K562 (cell line): ENCODE results near the gene C18orf32. TPM values are rescaled to one million over a fixed set of nuclear protein-coding genes. Genes with fewer than 3 reads are reported as not detected.

Experiments used
- AFF4 ChIP-seq: sonication (generic); formaldehyde crosslinking; IDR thresholded peaks from 2 replicates; pipeline ENCODE4 v1.8.0; 2023; ENCODE audit warnings: mild to moderate bottlenecking, missing genetic modification reagents
- CREB1 ChIP-seq, 2 experiments: sonication (generic) in 1 of 2; formaldehyde crosslinking in 1 of 2; IDR thresholded peaks; 2 replicates each; pipeline versions ENCODE4 v1.6.1 to v1.8.0; 2012 to 2022; ENCODE audit warnings: inconsistent platforms in 1 of 2, mild to moderate bottlenecking in 1 of 2, missing genetic modification reagents in 1 of 2, moderate library complexity in 1 of 2
- ELF1 ChIP-seq: fragments of 200-800 bp; sonication (Bioruptor generic); IDR thresholded peaks from 2 replicates; pipeline ENCODE4 v1.6.1; 2016; ENCODE audit warnings: missing genetic modification characterization, missing compliant biosample characterization
- ETV1 ChIP-seq: fragments of 450-650 bp; conservative IDR thresholded peaks from 2 replicates; pipeline ENCODE4 v1.6.1; 2016; ENCODE audit warnings: missing genetic modification characterization, control low read depth, low read depth, missing compliant biosample characterization
- HNRNPLL ChIP-seq: fragments of 200-400 bp; formaldehyde crosslinking; IDR thresholded peaks from 2 replicates; pipeline ENCODE4 v1.6.1; 2017; ENCODE audit warnings: low read length, low read depth, mild to moderate bottlenecking; ENCODE audit not compliant: poor library complexity, severe bottlenecking
- MYNN ChIP-seq, 2 experiments: sonication (generic); formaldehyde crosslinking in 1 of 2; IDR thresholded peaks; 2 replicates each; pipeline versions ENCODE4 v1.5.0 to v1.6.1; 2016 to 2020; ENCODE audit warnings: antibody characterized with exemption in 1 of 2, missing genetic modification reagents in 1 of 2
- POLR2A ChIP-seq: fragments of 450-650 bp; conservative IDR thresholded peaks from 2 replicates; pipeline ENCODE4 v1.6.1; 2016
- PTTG1 ChIP-seq: fragments of 450-650 bp; IDR thresholded peaks from 2 replicates; pipeline ENCODE4 v1.6.1; 2016; ENCODE audit warnings: low read depth, mild to moderate bottlenecking, missing genetic modification characterization, missing compliant biosample characterization
- RNF2 ChIP-seq: sonication (generic); IDR thresholded peaks from 2 replicates; pipeline ENCODE4 v1.6.1; 2016
- SMAD4 ChIP-seq: fragments of 250-450 bp; sonication (Bioruptor Pico); conservative IDR thresholded peaks from 2 replicates; pipeline ENCODE4 v1.8.0; 2021; ENCODE audit warnings: inconsistent platforms, mild to moderate bottlenecking, moderate library complexity
- ZBED1 ChIP-seq: IDR thresholded peaks from 2 replicates; pipeline ENCODE4 v1.6.1; 2014
- ZBTB12 ChIP-seq: fragments of 250-450 bp; sonication (Bioruptor Pico); IDR thresholded peaks from 2 replicates; pipeline ENCODE4 v1.4.0; 2020
- ZNF311 ChIP-seq: fragments of 250-450 bp; sonication (Bioruptor Pico); IDR thresholded peaks from 2 replicates; pipeline ENCODE4 v1.4.0; 2020; ENCODE audit warnings: mild to moderate bottlenecking, moderate library complexity
- ZNF408 ChIP-seq: fragments of 250-450 bp; sonication (Bioruptor Pico); IDR thresholded peaks from 2 replicates; pipeline ENCODE4 v1.4.0; 2020; ENCODE audit warnings: low read depth, mild to moderate bottlenecking, moderate library complexity
- ZNF507 ChIP-seq: conservative IDR thresholded peaks from 2 replicates; pipeline ENCODE4 v1.6.1; 2017; ENCODE audit warnings: missing genetic modification characterization, missing compliant biosample characterization
- polyA plus RNA-seq, 8 experiments: library from polyadenylated mRNA; depleted of rRNA in 4 of 8; stranded (reverse) in 5 of 8; unstranded in 3 of 8; fragments of >200 nt; fragmentation: Nextera tagmentation in 2 of 8; fragmentation: Illumina TruSeq in 1 of 8; extraction: Ambion mirVana in 2 of 8; extraction: Trizol in 1 of 8; gene quantifications; 2 replicates each; pipeline versions ENCODE4 v1.2.1 to v1.2.3, GENCODE V29; 2011 to 2014; ENCODE audit warnings: inconsistent platforms in 1 of 8, missing spikeins in 1 of 8
- total RNA-seq, 7 experiments: library from RNA; depleted of rRNA in 6 of 7; stranded (reverse); fragments of >200 nt in 6 of 7; fragmentation: Illumina TruSeq in 2 of 7; extraction: Trizol in 2 of 7; gene quantifications; 2 replicates each; pipeline versions ENCODE4 v1.2.1 to v1.2.3, GENCODE V29; 2011 to 2021; ENCODE audit warnings: low replicate concordance in 1 of 7
- TF ChIP-seq, protein P1 (sequence below): fragments of 250-450 bp; sonication (Bioruptor Pico); IDR thresholded peaks from 2 replicates; pipeline ENCODE4 v1.5.0; 2020; ENCODE audit warnings: mild to moderate bottlenecking
- TF ChIP-seq, protein P2 (sequence below): sonication (generic); IDR thresholded peaks from 2 replicates; pipeline ENCODE4 v1.6.1; 2016
- TF ChIP-seq, protein P3 (sequence below): fragments of 450-650 bp; IDR thresholded peaks from 2 replicates; pipeline ENCODE4 v1.6.1; 2016

C18orf32 gene
- total and polyA plus RNA-seq, 9 of the 15 experiments (the other 6 are each of a cell fraction or from before 2014, with no cell fraction given) = 8.5 to 35.0 (median 20.4) TPM

DNA sequence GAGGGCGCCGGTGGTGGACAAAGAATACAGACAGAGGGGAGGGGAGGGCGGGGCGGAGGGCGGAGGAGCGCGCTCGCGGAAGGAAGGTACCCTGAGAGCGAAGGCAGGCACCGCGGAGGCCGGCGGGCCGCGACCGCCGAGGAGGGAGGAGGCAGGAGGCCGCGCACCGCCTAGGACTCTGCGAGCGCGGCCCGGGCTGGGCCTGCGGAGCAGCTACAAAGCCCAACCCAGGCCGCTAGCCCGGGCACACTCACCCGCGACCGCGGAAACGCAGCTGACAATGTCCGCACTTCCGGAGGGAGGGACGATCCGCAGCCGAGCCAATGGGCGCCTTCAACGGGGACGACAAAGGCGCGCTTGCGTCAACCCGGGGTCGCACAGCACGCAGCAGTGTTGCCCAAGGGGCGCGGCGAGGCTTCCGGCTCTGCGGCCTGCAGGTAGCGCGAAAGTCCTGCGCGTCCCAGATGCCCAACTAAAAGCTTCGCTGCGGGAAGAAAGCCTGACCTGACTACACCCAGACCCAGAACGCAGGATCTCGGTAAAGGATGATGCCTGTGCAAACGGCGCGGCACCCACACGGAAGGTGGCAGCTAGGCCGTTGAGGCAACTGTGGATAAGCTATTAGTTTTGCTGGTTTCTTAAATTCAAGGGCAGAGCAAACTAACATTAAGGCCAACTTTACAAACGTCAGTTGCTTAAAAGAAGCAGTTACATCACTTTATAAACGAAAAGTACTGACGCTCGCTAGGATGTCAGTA lies at the start of gene C18orf32 (continued):
- TF ChIP-seq CREB1 (IDR thresholded peaks at IDR 0.05) (peak; percentile 73), CREB1 (CRISPR knock-in tag; IDR thresholded peaks at IDR 0.05) (peak; percentile 63; the same call in 1 of the 2 replicates), RNF2 (no peak), ELF1 (tag) (peak; percentile 87), PTTG1 (tag) (no peak), ZBED1 (peak; percentile 53; the same call in 1 of the 2 replicates), ZNF507 (tag) (no peak), SMAD4 (no peak), ZNF311 (CRISPR knock-in tag) (no peak), MYNN (IDR thresholded peaks at IDR 0.05) (peak; percentile 57), MYNN (CRISPR knock-in tag; IDR thresholded peaks at IDR 0.05) (no peak), POLR2A (peak; percentile 78), ZBTB12 (CRISPR knock-in tag) (0 out of 2 replicates have a peak, but pooled peaks have one; percentile 38), HNRNPLL (peak; percentile 67), ETV1 (peak; percentile 82), ZNF408 (CRISPR knock-in tag) (no peak), AFF4 (CRISPR knock-in tag) (no peak; the same call in 1 of the 2 replicates)
- TF ChIP-seq, protein P1, sequence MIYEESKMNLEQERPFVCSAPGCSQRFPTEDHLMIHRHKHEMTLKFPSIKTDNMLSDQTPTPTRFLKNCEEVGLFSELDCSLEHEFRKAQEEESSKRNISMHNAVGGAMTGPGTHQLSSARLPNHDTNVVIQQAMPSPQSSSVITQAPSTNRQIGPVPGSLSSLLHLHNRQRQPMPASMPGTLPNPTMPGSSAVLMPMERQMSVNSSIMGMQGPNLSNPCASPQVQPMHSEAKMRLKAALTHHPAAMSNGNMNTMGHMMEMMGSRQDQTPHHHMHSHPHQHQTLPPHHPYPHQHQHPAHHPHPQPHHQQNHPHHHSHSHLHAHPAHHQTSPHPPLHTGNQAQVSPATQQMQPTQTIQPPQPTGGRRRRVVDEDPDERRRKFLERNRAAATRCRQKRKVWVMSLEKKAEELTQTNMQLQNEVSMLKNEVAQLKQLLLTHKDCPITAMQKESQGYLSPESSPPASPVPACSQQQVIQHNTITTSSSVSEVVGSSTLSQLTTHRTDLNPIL (CRISPR knock-in tag) = 0 out of 2 replicates have a peak, but pooled peaks have one; percentile 30
- TF ChIP-seq, protein P2, sequence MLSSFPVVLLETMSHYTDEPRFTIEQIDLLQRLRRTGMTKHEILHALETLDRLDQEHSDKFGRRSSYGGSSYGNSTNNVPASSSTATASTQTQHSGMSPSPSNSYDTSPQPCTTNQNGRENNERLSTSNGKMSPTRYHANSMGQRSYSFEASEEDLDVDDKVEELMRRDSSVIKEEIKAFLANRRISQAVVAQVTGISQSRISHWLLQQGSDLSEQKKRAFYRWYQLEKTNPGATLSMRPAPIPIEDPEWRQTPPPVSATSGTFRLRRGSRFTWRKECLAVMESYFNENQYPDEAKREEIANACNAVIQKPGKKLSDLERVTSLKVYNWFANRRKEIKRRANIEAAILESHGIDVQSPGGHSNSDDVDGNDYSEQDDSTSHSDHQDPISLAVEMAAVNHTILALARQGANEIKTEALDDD = no peak
- TF ChIP-seq, protein P3, sequence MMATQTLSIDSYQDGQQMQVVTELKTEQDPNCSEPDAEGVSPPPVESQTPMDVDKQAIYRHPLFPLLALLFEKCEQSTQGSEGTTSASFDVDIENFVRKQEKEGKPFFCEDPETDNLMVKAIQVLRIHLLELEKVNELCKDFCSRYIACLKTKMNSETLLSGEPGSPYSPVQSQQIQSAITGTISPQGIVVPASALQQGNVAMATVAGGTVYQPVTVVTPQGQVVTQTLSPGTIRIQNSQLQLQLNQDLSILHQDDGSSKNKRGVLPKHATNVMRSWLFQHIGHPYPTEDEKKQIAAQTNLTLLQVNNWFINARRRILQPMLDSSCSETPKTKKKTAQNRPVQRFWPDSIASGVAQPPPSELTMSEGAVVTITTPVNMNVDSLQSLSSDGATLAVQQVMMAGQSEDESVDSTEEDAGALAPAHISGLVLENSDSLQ = 0 out of 2 replicates have a peak, but pooled peaks have one; percentile 3
